Measurements from ENCODE around the gene TUBA3E. TPM values are rescaled to one million over a fixed set of nuclear protein-coding genes. Genes with fewer than 3 reads are reported as not detected.
"Not testable (repeated sequence)": the region's sequence is repeated elsewhere in the genome, so short reads cannot be mapped to it uniquely, and the experiment has no call there.

TUBA3E gene
- total and polyA plus RNA-seq, 2 of the 8 experiments (the other 6 are each of a cell fraction or from before 2014, with no cell fraction given), result not detected

DNA sequence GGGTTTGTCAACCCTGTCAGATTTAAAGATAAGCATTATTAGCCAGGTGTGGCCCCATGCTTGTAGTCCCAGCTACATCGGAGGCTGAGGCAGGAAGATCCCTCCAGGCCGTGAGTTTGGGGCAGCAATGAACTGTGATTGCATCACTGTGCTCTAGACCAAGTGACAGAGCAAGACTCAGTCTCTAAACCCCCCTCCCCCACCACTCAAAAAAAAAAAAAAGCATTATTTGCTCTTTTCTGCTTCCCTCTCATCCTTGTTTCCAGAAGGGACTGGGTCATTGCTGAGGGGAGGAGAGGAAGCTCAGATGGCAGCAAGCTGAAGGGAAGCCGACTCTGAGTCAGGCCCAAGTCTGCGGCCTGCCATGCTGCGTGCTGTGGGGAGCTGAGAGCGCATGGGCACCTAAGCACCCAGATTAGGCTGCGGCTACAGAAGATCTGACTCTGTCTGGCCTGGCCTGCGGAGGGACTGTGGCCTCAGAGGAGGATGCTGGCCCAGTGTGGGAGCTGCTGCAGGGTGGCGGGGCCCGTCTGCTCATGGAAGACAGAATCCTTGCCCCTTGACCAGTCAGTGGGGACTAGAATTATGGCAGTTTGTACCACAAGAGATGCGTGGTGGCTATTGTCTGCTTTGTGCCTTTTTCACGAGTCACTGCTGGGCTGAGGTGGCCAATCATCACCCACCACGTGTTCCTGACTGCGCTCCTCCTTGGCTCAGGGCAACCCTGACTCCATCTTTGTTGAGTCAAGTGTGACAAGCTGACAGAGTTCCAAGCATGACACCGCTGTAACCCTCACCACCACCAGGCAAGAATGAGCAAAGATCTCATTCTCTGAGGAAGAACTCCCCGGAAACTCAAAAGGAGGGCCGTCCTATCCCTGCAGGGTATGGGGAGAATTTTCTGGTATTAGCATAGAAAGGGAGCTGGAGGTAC lies 10.1 kb downstream of the TUBA3E start:
- not testable (repeated sequence) for H4K5ac ChIP-seq (ENCODE audit: insufficient read length, low read depth, low read length); H3K9me3 ChIP-seq (ENCODE audit: insufficient read depth in 2 of 2, low read depth in 1 of 2, low read length in 1 of 2); H2BK12ac ChIP-seq (ENCODE audit: low read depth, low read length); H3K4me1 ChIP-seq (replicated peaks in 1 of 4; ENCODE audit: control insufficient read depth in 3 of 4, insufficient read depth in 4 of 4, low read length in 3 of 4); H2BK20ac ChIP-seq (ENCODE audit: low read length); H2AK5ac ChIP-seq (ENCODE audit: low read depth, low read length); DNase-seq (ENCODE audit: low read depth in 1 of 2, low spot score in 2 of 2); H3K4me3 ChIP-seq (ENCODE audit: extremely low read depth in 1 of 4, insufficient read depth in 2 of 4, low read depth in 3 of 4, low read length in 4 of 4); H3K4me2 ChIP-seq (ENCODE audit: insufficient read depth in 1 of 2, low read depth in 2 of 2, low read length in 2 of 2); H3K27ac ChIP-seq (ENCODE audit: low read depth, low read length); H2AFZ ChIP-seq (ENCODE audit: low read length); H3K27me3 ChIP-seq (replicated peaks in 1 of 4; ENCODE audit: control insufficient read depth in 3 of 4, extremely low read depth in 1 of 4, insufficient read depth in 3 of 4, low read length in 3 of 4); FAIRE-seq; H3K36me3 ChIP-seq (ENCODE audit: control insufficient read depth in 2 of 4, insufficient read depth in 4 of 4, low read length in 3 of 4); H3K79me1 ChIP-seq (ENCODE audit: low read depth, low read length); H2BK15ac ChIP-seq (ENCODE audit: low read length); H3K23ac ChIP-seq (ENCODE audit: insufficient read length); H2BK5ac ChIP-seq (ENCODE audit: low read depth, low read length); H4K20me1 ChIP-seq (replicated peaks in 1 of 2; ENCODE audit: control insufficient read depth in 1 of 2, insufficient read depth in 2 of 2, low read length in 2 of 2); H2BK120ac ChIP-seq (replicated peaks; ENCODE audit: low read depth, low read length); H3K18ac ChIP-seq (ENCODE audit: extremely low read depth, low read length); H4K91ac ChIP-seq (replicated peaks; ENCODE audit: insufficient read length, low read length); H3K79me2 ChIP-seq (ENCODE audit: control insufficient read depth in 1 of 2, insufficient read depth in 2 of 2, low read length in 2 of 2); H3K56ac ChIP-seq (replicated peaks; ENCODE audit: insufficient read length, low read depth, low read length); H4K8ac ChIP-seq (ENCODE audit: extremely low read depth, insufficient read depth, low read length); H3K23me2 ChIP-seq (ENCODE audit: low read depth, low read length); H3K4ac ChIP-seq (replicated peaks; ENCODE audit: insufficient read length, low read depth, low read length); H3K9ac ChIP-seq (replicated peaks in 1 of 4; ENCODE audit: extremely low read depth in 1 of 4, low read depth in 3 of 4, low read length in 3 of 4); H3K14ac ChIP-seq (ENCODE audit: insufficient read length)
- TF ChIP-seq CEBPB (IDR thresholded peaks at IDR 0.05; ENCODE audit: low read depth, low read length), result 0 out of 2 replicates have a peak, but pooled peaks have one; percentile 21
- ChIA-PET CTCF (ENCODE audit: partially characterized antibody) (interaction anchor here (2.6 kb wide), 1 partner anchor 144 kb away, joined by 9 read pairs; no protein-coding TSS in a partner anchor), POLR2A (ENCODE audit: partially characterized antibody) (interaction anchor here (0.7 to 1.1 kb wide), 3 partner anchors 15 to 1878 kb away, joined by 3 to 4 read pairs (median 3); no protein-coding TSS in a partner anchor)
- WGBS, 2 experiments (ENCODE audit: extremely low coverage in 1 of 2, insufficient coverage in 1 of 2, insufficient read length in 1 of 2, insufficient replicate concordance in 2 of 2, low coverage in 1 of 2, low lambda C conversion rate in 2 of 2, missing lambda C conversion rate in 1 of 2), result 90% methylated on average over 15 of the region's 17 CpGs; no CpG with 5 or more reads in 1 of the 2 experiments

Measured in H1 (cell line).